ENCODE measurements around the gene MCM10.

GRCh38 chr10:13118784-13119410 lies 42.5 kb upstream of the MCM10 start:
- TF ChIP-seq USF1 (IDR thresholded peaks at IDR 0.05; ENCODE audit: borderline replicate concordance, extremely low read length, insufficient read depth, low read depth, low read length) (no peak), FOXM1 (IDR thresholded peaks at IDR 0.05; ENCODE audit: low read depth, low read length) (no peak), CTCF (IDR thresholded peaks at IDR 0.05 in 2 of 3, conservative IDR thresholded peaks at IDR 0.05 in 1 of 3; ENCODE audit: control insufficient read depth in 2 of 3, extremely low read depth in 1 of 3, insufficient read depth in 1 of 3, low read depth in 3 of 3, low read length in 3 of 3) (no peak), JUND (IDR thresholded peaks at IDR 0.05; ENCODE audit: low read depth, low read length) (no peak), POLR2A (IDR thresholded peaks at IDR 0.05; ENCODE audit: low read depth, low read length) (no peak), IRF3 (IDR thresholded peaks at IDR 0.05) (no peak), GABPA (IDR thresholded peaks at IDR 0.05; ENCODE audit: low read depth) (no peak), BRCA1 (IDR thresholded peaks at IDR 0.05; ENCODE audit: low read depth, low read length) (no peak), TAF1 (IDR thresholded peaks at IDR 0.05; ENCODE audit: borderline replicate concordance, low read depth, low read length) (no peak), NFYB (IDR thresholded peaks at IDR 0.05; ENCODE audit: insufficient read depth, low read depth, low read length) (no peak), SMAD1 (IDR thresholded peaks at IDR 0.05; ENCODE audit: low read depth, partially characterized antibody) (no peak)

All from GM12878 (cell line).